DLD1 (cell line): Measurements from ENCODE around the gene KIRREL3.

Experiments
- in situ Hi-C: cut with HindIII; loops from 2 replicates; pipeline ENCODE4 v1.10.0; 2017; ENCODE audit warnings: low sequenced_read_pairs

The KIRREL3 gene

DNA sequence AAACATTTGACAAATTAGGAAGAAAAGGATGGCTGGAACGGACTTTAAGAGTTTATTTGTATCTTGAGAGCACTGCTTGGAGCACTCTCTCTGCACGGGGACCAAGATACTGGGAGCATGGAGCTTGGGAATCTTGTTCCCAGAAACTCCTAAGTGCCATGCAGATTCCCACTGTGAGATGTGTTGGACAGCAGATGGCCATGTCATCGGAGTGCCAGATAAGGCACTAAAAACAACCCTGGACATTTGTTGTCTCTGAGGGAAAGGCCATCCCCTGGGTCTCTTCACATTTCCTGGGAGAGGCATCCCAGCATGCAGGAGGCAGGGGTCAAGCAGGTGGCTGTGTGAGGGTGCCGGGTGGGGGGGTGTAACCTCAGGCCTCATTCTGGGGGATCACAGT lies 2.9 kb downstream of the KIRREL3 start:
- in situ Hi-C loops = loop anchor here (10.0 kb wide), 1 partner anchor 393 kb away; no protein-coding TSS in a partner anchor

DNA sequence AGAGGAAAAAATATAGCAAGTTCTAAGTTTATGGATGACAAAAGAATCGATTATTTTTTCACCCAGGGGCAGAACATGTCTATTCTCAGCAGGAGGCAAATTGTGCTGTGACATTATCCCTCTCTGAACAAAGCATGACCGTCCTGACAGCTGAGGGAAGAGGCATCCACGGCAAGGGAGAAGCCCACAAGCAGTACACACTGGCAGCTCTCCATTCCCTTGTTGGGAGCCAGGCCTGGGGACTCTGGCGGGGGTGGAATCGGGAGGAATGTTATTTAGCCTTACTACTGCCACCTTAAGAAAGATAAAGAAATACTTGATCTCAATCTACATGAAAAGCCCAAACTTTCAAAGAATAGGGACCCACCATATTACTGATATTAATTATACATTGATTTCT lies 3.4 kb downstream of the KIRREL3 start:
- in situ Hi-C loops = loop anchor here (10.0 kb wide), 1 partner anchor 392 kb away; no protein-coding TSS in a partner anchor

DNA sequence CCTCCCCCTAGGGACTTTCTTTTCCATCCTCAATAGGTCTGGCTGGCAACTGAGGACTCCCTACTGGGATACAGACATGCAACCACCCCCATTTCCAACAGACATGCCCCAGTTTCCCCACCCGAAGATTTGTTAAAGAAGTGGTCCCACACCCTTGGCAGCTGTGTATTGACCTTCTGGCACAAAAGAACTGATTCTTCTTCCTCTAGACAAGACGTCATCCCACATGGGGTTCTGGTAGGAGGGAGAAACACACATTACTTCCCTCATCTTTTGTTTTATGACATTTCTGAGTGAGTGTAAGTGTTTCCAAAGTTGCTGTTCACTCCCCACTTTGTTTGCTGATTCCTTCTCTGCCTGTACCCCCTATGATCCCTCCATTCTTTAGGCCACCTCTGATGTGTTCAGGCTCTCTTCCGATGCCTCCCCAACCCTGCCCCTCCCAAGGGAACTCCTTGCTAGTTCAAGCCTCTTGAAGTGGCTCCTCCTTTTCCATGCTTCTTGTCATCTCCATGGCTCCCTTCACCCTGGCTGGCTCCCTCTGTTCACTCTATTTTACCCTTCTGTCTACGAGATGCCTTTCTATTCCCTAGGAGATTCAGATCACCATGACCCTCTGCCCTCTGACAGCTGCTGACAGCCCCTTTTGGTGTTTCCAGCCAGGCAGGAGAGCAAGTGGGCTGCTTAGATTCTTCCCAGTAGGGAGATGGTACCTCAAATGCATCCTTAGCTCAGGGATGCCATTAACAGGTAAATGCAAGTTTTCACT lies 4.3 kb downstream of the KIRREL3 start:
- in situ Hi-C loops = loop anchor here (10.0 kb wide), 1 partner anchor 391 kb away; no protein-coding TSS in a partner anchor

DNA sequence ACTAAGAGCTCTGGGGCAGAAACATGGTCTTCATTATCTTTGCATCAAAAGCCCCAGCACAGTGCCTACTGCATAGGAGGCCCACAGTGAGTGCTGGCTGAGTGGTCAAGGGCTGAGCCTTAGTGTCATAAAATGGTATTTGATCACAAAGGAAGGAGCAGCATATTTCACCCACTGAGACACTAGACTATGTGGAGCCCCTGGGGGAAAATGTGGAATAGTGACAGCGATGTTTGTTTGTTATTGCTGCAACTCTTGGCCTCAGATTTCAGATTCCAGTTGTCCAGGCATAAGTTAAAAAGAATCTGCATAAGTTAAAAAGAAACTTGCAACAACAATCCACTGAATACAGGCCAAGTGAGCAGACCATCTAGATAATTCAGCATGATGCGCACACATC lies 7.0 kb downstream of the KIRREL3 start:
- in situ Hi-C loops = loop anchor here (10.0 kb wide), 1 partner anchor 389 kb away; no protein-coding TSS in a partner anchor

- in situ Hi-C loops = loop anchor here (10.0 kb wide), 1 partner anchor 388 kb away; no protein-coding TSS in a partner anchor
These were observed 7.8 kb downstream of the KIRREL3 start for GRCh38 chr11:126992804-126993111.

DNA sequence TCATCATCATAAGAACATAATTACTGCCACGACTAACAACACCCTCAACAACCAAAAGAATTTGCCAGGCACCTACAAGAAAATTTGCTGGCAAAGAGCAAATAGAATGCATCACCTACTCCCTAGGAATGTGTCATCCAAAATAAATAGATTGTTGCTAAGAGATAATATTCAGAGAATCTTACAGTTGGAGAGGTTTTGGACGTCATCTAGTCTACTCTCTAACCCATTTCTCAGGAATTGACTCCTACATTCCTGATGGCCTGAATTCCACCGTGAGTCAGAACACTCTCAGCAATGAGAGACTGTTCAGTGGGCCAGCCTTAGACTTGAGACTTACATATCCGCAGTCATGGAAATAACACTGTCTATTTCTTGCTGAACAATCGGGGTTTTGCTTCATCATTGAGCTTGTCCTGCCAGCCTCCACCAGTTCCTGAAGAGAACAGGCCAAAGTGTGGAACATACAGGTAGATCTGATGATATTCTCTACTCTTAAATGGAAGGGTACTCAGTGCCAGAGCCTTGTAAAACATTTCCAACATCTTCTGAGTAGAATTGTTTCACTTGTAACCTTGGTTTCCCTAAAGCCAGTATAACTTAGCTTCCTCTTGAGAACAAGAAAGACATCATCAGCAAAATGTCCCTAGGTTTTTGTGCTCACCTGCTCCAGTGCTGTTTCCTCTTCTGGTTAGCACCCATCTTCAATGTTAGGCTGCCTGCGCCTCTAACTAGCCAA lies 8.3 kb downstream of the KIRREL3 start:
- in situ Hi-C loops = loop anchor here (10.0 kb wide), 1 partner anchor 387 kb away; no protein-coding TSS in a partner anchor

GRCh38 chr11:126991596-126991995 lies 9.0 kb downstream of the KIRREL3 start:
- in situ Hi-C loops = loop anchor here (10.0 kb wide), 1 partner anchor 387 kb away; no protein-coding TSS in a partner anchor

DNA sequence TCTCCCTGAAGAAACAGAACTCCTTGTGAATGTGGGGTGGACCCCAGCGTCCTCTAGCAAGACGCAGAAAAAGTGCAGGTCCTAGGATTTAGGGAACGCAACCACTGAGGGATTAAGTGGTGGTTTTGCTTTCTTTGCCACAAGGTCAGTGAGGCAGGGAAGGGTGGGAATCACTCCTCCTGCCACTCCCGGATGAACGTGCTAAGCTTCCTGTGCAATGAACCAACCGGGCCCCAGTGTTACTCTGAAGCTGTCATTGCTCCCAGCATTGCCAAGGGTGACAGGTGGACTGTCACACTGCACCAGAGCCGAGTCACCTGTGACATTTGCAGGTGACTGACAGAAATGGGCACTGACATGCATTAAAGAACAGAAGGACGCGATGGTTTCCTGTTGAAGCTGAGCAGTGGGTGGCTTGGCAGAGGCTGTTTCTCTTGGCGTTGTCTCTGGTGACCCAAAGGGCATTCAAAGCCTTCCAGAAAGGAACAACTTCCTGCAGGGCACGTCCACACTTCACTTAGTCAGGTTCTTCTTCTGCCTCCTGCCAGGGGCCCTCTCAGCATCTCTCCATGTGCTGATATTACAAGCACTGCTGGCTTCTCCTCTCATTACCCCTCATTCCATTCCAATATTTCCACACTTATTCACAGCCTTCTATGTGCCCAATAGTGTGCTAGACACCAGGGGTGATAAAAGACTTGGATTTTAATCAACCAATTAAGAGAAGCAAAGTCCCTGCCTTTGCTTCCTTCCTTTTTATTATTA lies 9.7 kb downstream of the KIRREL3 start:
- in situ Hi-C loops = loop anchor here (10.0 kb wide), 1 partner anchor 386 kb away; no protein-coding TSS in a partner anchor

GRCh38 chr11:126989942-126990715 lies 10.4 kb downstream of the KIRREL3 start:
- in situ Hi-C loops = loop anchor here (10.0 kb wide), 1 partner anchor 385 kb away; no protein-coding TSS in a partner anchor

DNA sequence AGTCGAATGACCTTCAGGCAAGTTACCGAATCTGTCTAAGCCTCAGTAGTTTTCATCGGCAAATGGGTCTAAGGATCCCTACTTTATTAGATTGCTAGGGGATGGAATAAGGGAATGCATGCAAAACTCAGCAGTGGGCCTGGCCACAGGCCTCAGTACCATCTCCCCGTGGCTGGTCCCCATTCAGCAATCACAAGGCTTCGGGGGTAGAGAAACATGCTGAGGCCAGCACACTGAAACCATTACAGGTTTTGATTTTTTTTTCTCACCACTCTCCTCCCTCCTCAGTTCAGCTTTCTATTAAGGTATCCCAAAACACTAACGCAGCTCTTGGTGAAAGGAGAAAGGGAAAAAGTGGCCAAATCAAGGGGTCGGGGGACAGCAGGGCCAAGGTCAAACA lies 11.9 kb downstream of the KIRREL3 start:
- in situ Hi-C loops = no loop called here

- in situ Hi-C loops = no loop called here
These were observed 18.9 kb downstream of the KIRREL3 start for GRCh38 chr11:126981635-126982034.

DNA sequence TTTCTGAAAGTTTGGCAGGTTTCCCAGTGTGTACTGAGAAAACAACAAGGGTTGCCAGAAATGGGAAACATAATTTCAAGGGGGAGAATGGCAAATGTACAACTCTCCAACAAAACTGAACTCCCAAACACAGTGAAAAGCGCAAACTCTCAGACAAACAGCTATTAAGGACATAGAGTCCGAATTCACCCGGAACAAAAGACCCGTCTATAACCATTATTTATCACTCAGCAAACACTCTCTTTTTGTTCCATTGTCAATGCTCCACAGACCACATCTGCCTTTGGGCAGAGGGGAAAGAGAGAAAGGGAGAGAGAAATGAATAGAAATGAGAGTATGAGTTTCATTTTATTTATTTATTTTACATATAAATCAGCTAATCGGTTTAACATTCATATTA lies 21.7 kb downstream of the KIRREL3 start:
- in situ Hi-C loops = no loop called here

DNA sequence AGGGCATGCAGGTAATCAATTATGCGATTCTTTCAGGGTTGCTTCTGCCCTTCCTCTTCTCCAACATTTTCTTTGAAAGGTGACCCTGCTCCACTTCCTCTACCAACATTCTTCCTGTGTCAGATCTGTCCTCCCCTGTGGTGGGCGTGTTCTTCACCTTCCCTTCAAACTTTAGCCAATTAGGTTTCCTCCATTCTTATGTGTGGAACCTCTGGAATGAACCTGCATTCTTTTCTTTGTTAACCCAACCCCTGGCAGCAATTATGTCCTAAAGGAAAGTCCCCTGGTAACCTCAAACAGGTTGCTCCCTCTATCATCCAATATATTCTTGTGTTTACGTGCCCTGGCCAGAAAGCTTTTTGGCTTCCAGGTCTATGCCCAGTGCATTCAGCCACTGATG lies 22.4 kb downstream of the KIRREL3 start:
- in situ Hi-C loops = no loop called here

GRCh38 chr11:126973051-126973450 lies 27.5 kb downstream of the KIRREL3 start:
- in situ Hi-C loops = no loop called here

DNA sequence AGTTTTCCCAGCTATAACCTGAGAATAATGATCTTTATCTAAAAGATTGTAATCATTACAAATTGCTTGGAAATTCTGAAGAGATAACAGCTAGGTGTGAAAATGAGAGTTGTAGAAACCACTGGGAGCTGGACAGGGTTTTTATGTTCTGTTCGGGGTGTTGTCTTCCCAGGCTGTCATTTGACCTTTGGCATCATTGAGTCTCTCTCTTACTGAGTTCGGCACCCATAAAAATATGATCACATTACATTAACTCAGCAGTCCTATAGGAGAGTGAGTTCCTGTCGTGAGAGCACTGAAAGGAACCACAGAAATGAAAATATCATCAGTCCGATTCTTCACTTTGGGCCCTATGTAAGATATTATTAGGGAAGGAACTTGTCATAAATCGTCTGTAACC lies 29.3 kb downstream of the KIRREL3 start:
- in situ Hi-C loops = no loop called here

DNA sequence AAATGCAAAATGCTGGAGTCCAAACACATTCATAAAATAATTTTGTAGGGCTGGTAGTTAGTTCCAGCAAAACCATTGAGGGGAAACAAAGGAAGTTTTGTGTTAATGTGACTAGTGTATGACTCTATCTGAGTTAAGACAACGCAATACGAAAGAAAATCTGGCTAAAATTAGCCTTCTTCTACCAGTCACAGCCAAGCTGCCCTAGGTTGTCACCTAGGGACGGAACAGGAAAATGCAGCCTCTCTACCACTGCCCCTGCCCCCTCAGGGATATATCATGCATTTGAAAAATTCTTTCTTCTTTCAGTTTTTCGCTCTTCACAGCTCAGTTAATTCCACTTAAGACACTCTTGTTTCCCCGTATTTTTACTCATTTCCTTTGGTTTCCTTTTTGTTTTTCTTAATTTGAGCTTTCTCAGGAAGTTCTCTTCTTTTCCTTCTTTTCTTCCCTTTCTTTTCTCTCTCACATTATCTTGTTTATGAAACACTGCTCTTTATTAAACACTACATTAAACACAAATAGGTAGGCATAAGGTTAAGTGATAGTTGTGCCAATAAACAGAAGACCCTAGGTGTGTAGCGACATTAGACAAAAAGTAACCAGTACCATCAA lies 30.6 kb downstream of the KIRREL3 start:
- in situ Hi-C loops = no loop called here

DNA sequence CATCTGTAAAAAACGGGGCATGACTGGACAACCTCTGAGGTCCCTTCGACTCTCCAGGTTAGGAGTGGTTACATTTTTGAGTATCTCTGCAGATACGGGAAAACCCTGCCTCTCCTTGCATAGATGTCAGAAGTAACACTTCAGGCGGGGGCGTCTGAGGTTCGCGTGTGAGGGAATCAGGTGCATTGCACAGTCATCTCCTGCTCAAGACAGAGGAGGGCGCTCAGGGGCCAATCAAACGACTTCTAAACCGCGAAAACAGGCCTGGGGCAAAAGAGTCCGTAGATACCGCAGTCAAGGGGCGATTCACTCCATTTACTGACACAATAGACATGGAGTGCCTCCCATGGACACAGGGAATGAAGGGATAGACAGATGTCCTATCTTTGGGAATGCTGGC lies 31.7 kb downstream of the KIRREL3 start:
- in situ Hi-C loops = no loop called here

DNA sequence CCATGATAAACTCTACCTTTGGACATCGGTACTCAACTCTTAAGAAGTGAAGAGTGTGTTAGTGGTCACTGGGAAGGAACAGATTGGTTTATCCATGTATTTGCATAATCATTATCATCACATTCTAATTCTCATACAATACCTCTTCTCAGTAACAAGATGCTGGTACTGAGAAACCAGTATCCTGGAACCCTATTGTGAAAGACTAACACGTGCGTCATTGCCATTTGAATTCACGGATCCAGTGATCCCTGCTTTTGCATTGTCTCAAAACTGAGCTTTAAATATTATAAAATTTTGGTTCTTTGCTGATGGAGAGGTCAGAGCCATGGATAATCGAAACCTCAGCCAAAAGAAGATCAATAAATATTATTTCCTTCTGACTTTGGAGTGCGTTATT lies 35.2 kb downstream of the KIRREL3 start:
- in situ Hi-C loops = no loop called here

DNA sequence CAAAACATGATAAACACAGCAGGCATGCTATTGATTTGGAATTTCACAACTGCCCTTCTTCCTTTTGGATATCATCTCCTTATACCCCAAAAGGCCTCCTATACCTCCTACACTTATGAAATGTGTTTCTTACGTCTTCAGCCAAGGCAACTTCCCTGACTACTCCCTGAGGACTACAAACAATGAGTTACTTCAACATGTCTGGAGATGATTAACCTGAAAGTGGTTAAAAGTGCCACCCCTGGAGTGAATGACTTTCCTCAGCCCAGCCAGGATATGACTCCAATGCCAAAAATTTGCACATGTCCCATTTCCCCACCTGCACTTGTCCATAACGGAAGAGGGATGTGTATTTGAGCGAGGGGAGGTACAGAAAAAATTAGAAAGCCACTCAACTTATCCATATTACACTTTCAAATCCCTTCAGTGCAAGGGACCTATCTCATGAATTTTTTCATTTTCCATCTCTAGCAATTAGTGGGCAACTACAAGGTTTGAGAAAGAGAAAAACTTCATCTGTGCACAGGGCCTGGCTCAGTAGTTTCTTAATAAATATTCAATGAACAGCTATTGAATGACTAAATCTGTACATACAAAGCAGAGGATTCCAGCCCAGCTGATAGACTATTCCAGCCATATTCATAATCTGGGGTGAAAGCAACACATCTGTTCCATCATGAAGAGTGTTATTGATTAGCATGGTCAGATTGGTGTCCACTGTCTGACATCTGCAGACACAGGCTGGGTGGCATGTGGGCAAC lies 36.8 kb downstream of the KIRREL3 start:
- in situ Hi-C loops = no loop called here
